Gastrocnemius medialis (tissue), 4 donors: ENCODE results near the gene PIWIL4.

Experiments
- POLR2A ChIP-seq, 2 donors: fragments of 450-650 bp; IDR thresholded peaks; one replicate each; pipeline ENCODE4 v1.6.1; 2017; ENCODE audit warnings: antibody characterized with exemption in 2 of 2, mild to moderate bottlenecking in 2 of 2, moderate library complexity in 2 of 2
- TF ChIP-seq, protein P1 (sequence below), 5 experiments: fragments of 450-650 bp in 3 of 5; fragments of 200-600 bp in 2 of 5; sonication (generic) in 2 of 5; IDR thresholded peaks in 4 of 5; conservative IDR thresholded peaks in 1 of 5; 1 replicate in 4 of 5; 2 replicates in 1 of 5; pipeline ENCODE4 v1.5.1; 2016 to 2019; ENCODE audit warnings: antibody characterized with exemption in 5 of 5, mild to moderate bottlenecking in 3 of 5, moderate library complexity in 3 of 5

DNA sequence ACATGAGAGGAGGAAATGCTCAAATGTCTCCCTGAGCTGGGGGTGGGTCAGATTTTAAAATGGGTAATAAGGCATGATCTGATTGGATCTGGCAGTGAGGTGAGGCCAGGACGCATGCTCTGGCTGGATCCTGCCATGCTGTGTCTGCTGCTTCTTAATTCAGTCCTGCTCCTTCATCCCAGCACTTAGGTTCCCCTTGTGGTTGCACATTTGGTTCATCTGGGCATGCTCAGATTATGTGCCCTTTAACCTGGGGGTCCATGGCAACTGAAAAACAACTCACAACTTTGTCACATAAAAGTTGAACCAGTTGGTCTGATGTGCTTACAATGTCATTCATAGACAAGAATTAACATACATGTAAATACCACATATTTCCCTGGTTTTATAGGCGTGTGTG, 67.9 kb downstream of the PIWIL4 start:
- TF ChIP-seq POLR2A (IDR thresholded peaks at IDR 0.05) = no peak
- TF ChIP-seq, protein P1, sequence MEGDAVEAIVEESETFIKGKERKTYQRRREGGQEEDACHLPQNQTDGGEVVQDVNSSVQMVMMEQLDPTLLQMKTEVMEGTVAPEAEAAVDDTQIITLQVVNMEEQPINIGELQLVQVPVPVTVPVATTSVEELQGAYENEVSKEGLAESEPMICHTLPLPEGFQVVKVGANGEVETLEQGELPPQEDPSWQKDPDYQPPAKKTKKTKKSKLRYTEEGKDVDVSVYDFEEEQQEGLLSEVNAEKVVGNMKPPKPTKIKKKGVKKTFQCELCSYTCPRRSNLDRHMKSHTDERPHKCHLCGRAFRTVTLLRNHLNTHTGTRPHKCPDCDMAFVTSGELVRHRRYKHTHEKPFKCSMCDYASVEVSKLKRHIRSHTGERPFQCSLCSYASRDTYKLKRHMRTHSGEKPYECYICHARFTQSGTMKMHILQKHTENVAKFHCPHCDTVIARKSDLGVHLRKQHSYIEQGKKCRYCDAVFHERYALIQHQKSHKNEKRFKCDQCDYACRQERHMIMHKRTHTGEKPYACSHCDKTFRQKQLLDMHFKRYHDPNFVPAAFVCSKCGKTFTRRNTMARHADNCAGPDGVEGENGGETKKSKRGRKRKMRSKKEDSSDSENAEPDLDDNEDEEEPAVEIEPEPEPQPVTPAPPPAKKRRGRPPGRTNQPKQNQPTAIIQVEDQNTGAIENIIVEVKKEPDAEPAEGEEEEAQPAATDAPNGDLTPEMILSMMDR (IDR thresholded peaks at IDR 0.05 in 4 of 5, conservative IDR thresholded peaks at IDR 0.05 in 1 of 5) = no peak
